LNCAP (cell line): ENCODE measurements around the gene OTOGL.

Source experiments
- CTCF ChIP-seq: fragments of 450-650 bp; IDR thresholded peaks from 2 replicates; pipeline ENCODE4 v1.5.1; 2017; ENCODE audit warnings: mild to moderate bottlenecking

Gene OTOGL

GRCh38 chr12:80217011-80217535, 117.7 kb downstream of the OTOGL start:
- TF ChIP-seq CTCF = no peak

GRCh38 chr12:80219345-80219744, 120.0 kb downstream of the OTOGL start:
- TF ChIP-seq CTCF = no peak

GRCh38 chr12:80222261-80222660, 122.9 kb downstream of the OTOGL start:
- TF ChIP-seq CTCF = no peak

GRCh38 chr12:80226576-80226975, 127.2 kb downstream of the OTOGL start:
- TF ChIP-seq CTCF = no peak

- TF ChIP-seq CTCF = no peak
Observed at GRCh38 chr12:80230068-80230467, 130.7 kb downstream of the OTOGL start.

- no peak for TF ChIP-seq CTCF
Observed at GRCh38 chr12:80232837-80233236, 133.5 kb downstream of the OTOGL start.

GRCh38 chr12:80233926-80234325, 134.6 kb downstream of the OTOGL start:
- no peak for TF ChIP-seq CTCF

- no peak for TF ChIP-seq CTCF
Observed at GRCh38 chr12:80234667-80235066, 135.3 kb downstream of the OTOGL start.
